ENCODE data around the gene AK8. TPM values are rescaled to one million over a fixed set of nuclear protein-coding genes. Genes with fewer than 3 reads are reported as not detected.

Gene AK8
- total and polyA plus RNA-seq, 3 donors from 2014 or later: 15.0 to 54.8 (median 15.1) TPM

DNA sequence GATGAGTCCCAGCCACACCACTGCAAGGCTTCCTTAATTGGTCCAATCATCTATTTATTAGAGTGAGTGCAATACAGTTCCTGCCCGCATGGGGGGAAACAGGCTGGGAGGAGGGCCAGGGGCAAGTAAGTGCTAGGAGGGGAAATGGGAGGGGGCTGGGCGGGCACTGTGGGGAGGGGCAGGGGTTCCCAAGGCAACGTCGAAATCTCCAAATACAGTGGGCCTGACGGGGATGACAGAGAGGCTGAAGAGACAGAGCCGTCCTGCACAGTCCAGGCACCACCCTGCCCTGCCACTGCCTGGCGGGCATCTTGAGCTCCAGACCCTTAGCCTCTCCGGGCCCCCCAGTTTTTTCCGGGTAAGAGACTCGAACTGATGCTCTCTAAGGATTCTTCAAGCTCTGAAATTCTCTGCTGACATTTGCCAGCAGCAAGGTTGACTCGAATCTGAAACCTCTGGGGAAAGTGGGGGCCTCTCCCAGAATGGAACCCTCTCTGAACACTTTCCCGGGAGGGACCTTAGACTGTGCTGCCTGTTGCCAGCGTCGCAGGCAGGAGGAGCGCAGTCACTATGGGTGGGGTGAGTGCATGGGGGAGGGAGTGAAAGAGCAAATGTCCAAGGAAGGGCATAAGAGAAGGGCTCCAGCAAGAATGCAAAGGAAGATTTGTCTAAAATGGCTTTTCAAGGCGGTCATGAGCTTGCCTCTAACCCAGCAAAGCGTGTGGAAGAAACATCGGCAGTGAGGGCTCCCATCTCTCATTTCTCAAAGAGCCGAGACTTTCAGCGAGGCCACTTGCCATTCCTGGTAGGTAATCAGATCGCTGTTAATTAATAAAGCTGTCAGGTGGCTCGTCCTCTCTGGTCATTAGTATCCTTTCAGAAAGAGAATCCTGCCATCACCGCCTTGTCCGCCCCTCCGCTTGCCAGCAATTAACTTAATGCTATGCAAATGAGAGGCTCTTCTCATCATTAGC lies 108.9 kb downstream of the AK8 start:
- peak; percentile 60 for DNase-seq
- WGBS, 2 donors: 0 to 1% methylated on average over 25 of the region's 25 CpGs
- no peaks in the 10 kb centered on the region for H3K9me3 ChIP-seq
- no peaks in the 10 kb centered on the region for H3K27me3 ChIP-seq
- H3K36me3 ChIP-seq (ENCODE audit: low read depth, missing control alignments): no peaks in the 10 kb centered on the region
- peaks cover 8% of the 10 kb centered on the region for H3K4me1 ChIP-seq
- peak overlapping the region; percentile 71 to 75 for H3K4me3 ChIP-seq
- TF ChIP-seq, protein P1, sequence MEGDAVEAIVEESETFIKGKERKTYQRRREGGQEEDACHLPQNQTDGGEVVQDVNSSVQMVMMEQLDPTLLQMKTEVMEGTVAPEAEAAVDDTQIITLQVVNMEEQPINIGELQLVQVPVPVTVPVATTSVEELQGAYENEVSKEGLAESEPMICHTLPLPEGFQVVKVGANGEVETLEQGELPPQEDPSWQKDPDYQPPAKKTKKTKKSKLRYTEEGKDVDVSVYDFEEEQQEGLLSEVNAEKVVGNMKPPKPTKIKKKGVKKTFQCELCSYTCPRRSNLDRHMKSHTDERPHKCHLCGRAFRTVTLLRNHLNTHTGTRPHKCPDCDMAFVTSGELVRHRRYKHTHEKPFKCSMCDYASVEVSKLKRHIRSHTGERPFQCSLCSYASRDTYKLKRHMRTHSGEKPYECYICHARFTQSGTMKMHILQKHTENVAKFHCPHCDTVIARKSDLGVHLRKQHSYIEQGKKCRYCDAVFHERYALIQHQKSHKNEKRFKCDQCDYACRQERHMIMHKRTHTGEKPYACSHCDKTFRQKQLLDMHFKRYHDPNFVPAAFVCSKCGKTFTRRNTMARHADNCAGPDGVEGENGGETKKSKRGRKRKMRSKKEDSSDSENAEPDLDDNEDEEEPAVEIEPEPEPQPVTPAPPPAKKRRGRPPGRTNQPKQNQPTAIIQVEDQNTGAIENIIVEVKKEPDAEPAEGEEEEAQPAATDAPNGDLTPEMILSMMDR (IDR thresholded peaks at IDR 0.05): peak; percentile 23 to 51 (median 32)
- TF ChIP-seq POLR2A (IDR thresholded peaks at IDR 0.05): no peak
- intact Hi-C loops (cut with DNase I; ENCODE audit: low total_unique reads): no loop called here
- peak overlapping the region; percentile 86 to 89 for H3K27ac ChIP-seq

- WGBS, 2 donors: 93 to 95% methylated on average over 3 of the region's 3 CpGs
Measured at GRCh38 chr9:132763574-132763973, 114.5 kb downstream of the AK8 start.

DNA sequence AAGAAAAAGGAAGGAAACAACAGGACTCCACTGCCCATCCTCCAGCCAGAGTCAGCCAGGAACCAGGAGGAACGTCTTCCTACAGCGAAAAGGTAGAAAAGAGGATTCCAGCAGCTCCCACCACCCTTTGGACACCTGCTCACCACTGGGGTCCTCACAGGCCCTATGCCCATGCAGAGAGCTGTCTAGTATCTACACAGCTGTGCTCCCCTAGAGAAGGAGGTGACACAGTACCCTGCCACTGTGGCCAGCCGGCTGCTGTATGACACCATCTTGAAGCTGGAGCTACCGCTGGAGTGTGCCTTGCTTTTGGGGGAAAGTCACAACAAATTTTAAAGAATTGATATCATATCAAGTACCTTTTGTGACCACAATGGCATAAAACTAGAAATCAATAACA lies 115.2 kb downstream of the AK8 start:
- Histone ChIP-seq H3K4me1 (no peaks in the 10 kb centered on the region), H3K4me3 (no peak overlapping the region), H3K27me3 (no peaks in the 10 kb centered on the region), H3K36me3 (ENCODE audit: low read depth, missing control alignments) (no peaks in the 10 kb centered on the region), H3K27ac (no peak overlapping the region), H3K9me3 (no peaks in the 10 kb centered on the region)
- no peak for DNase-seq
- TF ChIP-seq, protein P1 (IDR thresholded peaks at IDR 0.05): no peak
- no peak for TF ChIP-seq POLR2A (IDR thresholded peaks at IDR 0.05)
- WGBS, 2 donors: 93 to 100% methylated on average over 4 of the region's 4 CpGs
- intact Hi-C loops (cut with DNase I; ENCODE audit: low total_unique reads): no loop called here

More at GRCh38 chr9:132763574-132763973, 114.5 kb downstream of the AK8 start:
- no peak overlapping the region for H3K4me3 ChIP-seq
- DNase-seq: no peak
- TF ChIP-seq, protein P1 (IDR thresholded peaks at IDR 0.05): no peak
- TF ChIP-seq POLR2A (IDR thresholded peaks at IDR 0.05): no peak
- peaks cover 2% of the 10 kb centered on the region for H3K4me1 ChIP-seq
- H3K27me3 ChIP-seq: no peaks in the 10 kb centered on the region
- H3K27ac ChIP-seq: no peak overlapping the region
- no peaks in the 10 kb centered on the region for H3K36me3 ChIP-seq (ENCODE audit: low read depth, missing control alignments)
- intact Hi-C loops (cut with DNase I; ENCODE audit: low total_unique reads): no loop called here
- H3K9me3 ChIP-seq: no peaks in the 10 kb centered on the region

DNA sequence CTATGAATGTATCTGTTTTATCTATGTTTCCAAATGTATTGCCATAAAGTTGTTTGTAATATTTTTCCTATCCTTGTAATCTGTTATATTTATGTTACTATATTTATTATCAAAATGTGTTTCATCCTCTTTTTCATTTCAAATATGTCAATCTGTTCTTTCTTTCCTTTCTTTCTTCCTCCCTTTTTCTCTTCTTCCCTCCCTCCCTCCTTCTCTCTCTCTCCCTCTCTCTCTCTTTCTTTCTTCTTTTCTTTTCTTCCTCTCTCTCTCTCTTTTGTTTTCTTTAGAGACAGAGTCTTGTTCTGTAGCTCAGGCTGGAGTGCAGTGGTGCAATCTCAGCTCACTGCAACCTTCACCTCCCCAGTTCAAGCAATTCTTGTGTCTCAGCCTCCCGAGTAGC lies 116.5 kb downstream of the AK8 start:
- Histone ChIP-seq H3K27ac (no peak overlapping the region), H3K27me3 (no peaks in the 10 kb centered on the region), H3K36me3 (ENCODE audit: low read depth, missing control alignments) (no peaks in the 10 kb centered on the region), H3K4me1 (no peaks in the 10 kb centered on the region), H3K4me3 (no peak overlapping the region), H3K9me3 (no peaks in the 10 kb centered on the region)
- TF ChIP-seq, protein P1 (IDR thresholded peaks at IDR 0.05): no peak
- no peak for TF ChIP-seq POLR2A (IDR thresholded peaks at IDR 0.05)
- WGBS, 2 donors: 78 to 93% methylated on average over 1 of the region's 1 CpG
- intact Hi-C loops (cut with DNase I; ENCODE audit: low total_unique reads): no loop called here
- no peak for DNase-seq
